ENCODE measurements around the gene EIF4ENIF1. TPM values are rescaled to one million over a fixed set of nuclear protein-coding genes. Genes with fewer than 3 reads are reported as not detected.

Gene EIF4ENIF1
- total and polyA plus RNA-seq, 9 of the 15 experiments (the other 6 are each of a cell fraction or from before 2014, with no cell fraction given) = 2.5 to 24.9 (median 15.8) TPM

GRCh38 chr22:31508536-31508935, 18.9 kb upstream of the EIF4ENIF1 start:
- ATAC-seq = no peak
- intact Hi-C loops (cut with micrococcal nuclease) = no loop called here
- TF ChIP-seq SRSF7 (optimal IDR thresholded peaks at IDR 0.05; ENCODE audit: low read depth, low read length) (no peak), SREBF2 (CRISPR knock-in tag; IDR thresholded peaks at IDR 0.05) (no peak), THAP7 (CRISPR knock-in tag; IDR thresholded peaks at IDR 0.05) (no peak), THRB (CRISPR knock-in tag; conservative IDR thresholded peaks at IDR 0.05) (no peak), ZHX1 (conservative IDR thresholded peaks at IDR 0.05; ENCODE audit: low read length) (no peak)
- TF ChIP-seq, protein P1, sequence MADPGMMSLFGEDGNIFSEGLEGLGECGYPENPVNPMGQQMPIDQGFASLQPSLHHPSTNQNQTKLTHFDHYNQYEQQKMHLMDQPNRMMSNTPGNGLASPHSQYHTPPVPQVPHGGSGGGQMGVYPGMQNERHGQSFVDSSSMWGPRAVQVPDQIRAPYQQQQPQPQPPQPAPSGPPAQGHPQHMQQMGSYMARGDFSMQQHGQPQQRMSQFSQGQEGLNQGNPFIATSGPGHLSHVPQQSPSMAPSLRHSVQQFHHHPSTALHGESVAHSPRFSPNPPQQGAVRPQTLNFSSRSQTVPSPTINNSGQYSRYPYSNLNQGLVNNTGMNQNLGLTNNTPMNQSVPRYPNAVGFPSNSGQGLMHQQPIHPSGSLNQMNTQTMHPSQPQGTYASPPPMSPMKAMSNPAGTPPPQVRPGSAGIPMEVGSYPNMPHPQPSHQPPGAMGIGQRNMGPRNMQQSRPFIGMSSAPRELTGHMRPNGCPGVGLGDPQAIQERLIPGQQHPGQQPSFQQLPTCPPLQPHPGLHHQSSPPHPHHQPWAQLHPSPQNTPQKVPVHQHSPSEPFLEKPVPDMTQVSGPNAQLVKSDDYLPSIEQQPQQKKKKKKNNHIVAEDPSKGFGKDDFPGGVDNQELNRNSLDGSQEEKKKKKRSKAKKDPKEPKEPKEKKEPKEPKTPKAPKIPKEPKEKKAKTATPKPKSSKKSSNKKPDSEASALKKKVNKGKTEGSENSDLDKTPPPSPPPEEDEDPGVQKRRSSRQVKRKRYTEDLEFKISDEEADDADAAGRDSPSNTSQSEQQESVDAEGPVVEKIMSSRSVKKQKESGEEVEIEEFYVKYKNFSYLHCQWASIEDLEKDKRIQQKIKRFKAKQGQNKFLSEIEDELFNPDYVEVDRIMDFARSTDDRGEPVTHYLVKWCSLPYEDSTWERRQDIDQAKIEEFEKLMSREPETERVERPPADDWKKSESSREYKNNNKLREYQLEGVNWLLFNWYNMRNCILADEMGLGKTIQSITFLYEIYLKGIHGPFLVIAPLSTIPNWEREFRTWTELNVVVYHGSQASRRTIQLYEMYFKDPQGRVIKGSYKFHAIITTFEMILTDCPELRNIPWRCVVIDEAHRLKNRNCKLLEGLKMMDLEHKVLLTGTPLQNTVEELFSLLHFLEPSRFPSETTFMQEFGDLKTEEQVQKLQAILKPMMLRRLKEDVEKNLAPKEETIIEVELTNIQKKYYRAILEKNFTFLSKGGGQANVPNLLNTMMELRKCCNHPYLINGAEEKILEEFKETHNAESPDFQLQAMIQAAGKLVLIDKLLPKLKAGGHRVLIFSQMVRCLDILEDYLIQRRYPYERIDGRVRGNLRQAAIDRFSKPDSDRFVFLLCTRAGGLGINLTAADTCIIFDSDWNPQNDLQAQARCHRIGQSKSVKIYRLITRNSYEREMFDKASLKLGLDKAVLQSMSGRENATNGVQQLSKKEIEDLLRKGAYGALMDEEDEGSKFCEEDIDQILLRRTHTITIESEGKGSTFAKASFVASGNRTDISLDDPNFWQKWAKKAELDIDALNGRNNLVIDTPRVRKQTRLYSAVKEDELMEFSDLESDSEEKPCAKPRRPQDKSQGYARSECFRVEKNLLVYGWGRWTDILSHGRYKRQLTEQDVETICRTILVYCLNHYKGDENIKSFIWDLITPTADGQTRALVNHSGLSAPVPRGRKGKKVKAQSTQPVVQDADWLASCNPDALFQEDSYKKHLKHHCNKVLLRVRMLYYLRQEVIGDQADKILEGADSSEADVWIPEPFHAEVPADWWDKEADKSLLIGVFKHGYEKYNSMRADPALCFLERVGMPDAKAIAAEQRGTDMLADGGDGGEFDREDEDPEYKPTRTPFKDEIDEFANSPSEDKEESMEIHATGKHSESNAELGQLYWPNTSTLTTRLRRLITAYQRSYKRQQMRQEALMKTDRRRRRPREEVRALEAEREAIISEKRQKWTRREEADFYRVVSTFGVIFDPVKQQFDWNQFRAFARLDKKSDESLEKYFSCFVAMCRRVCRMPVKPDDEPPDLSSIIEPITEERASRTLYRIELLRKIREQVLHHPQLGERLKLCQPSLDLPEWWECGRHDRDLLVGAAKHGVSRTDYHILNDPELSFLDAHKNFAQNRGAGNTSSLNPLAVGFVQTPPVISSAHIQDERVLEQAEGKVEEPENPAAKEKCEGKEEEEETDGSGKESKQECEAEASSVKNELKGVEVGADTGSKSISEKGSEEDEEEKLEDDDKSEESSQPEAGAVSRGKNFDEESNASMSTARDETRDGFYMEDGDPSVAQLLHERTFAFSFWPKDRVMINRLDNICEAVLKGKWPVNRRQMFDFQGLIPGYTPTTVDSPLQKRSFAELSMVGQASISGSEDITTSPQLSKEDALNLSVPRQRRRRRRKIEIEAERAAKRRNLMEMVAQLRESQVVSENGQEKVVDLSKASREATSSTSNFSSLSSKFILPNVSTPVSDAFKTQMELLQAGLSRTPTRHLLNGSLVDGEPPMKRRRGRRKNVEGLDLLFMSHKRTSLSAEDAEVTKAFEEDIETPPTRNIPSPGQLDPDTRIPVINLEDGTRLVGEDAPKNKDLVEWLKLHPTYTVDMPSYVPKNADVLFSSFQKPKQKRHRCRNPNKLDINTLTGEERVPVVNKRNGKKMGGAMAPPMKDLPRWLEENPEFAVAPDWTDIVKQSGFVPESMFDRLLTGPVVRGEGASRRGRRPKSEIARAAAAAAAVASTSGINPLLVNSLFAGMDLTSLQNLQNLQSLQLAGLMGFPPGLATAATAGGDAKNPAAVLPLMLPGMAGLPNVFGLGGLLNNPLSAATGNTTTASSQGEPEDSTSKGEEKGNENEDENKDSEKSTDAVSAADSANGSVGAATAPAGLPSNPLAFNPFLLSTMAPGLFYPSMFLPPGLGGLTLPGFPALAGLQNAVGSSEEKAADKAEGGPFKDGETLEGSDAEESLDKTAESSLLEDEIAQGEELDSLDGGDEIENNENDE (IDR thresholded peaks at IDR 0.05; ENCODE audit: low read depth, low read length) = no peak

More at GRCh38 chr22:31508536-31508935, 18.9 kb upstream of the EIF4ENIF1 start:
- in situ Hi-C loops (cut with MboI) = no loop called here
- BruUV-seq (replicated peaks) = no TSS peak
- 0 out of 3 replicates have a peak, but pooled peaks cover 7% of the 10 kb centered on the region for H3K79me2 ChIP-seq (ENCODE audit: control insufficient read depth, insufficient read depth, low read length)
- H3K27me3 ChIP-seq (ENCODE audit: control insufficient read depth in 2 of 2, insufficient read depth in 2 of 2, low read length in 2 of 2) = no peaks in the 10 kb centered on the region
- H4K20me1 ChIP-seq (replicated peaks; ENCODE audit: control insufficient read depth, insufficient read depth, low read length) = no peaks in the 10 kb centered on the region
- POLR2A ChIA-PET = no interaction called here
- H3K4me3 ChIP-seq = no peak overlapping the region
- no peaks in the 10 kb centered on the region for H3K9me3 ChIP-seq (replicated peaks; ENCODE audit: control insufficient read depth, insufficient read depth, low read depth, low read length)
- H3K9ac ChIP-seq (ENCODE audit: insufficient read depth in 1 of 2, low read depth in 2 of 2, low read length in 2 of 2) = no peak overlapping the region
- CTCF ChIA-PET (ENCODE audit: low intra/inter-chr PET ratio) = no interaction called here
- DNase-seq (ENCODE audit: extremely low read depth in 1 of 4, low spot score in 3 of 4) (no peak), FAIRE-seq (no peak)
- H3K9me1 ChIP-seq (ENCODE audit: control insufficient read depth, insufficient read depth, low read length) = no peaks in the 10 kb centered on the region
- no peak overlapping the region for H3K4me2 ChIP-seq (ENCODE audit: insufficient read depth, low read length)
- H2AFZ ChIP-seq (ENCODE audit: low read depth, low read length) = no peak overlapping the region
- no peaks in the 10 kb centered on the region for H3K4me1 ChIP-seq (replicated peaks in 1 of 2; ENCODE audit: control insufficient read depth in 2 of 2, insufficient read depth in 2 of 2, low read length in 2 of 2)
- H3K36me3 ChIP-seq (ENCODE audit: control insufficient read depth, insufficient read depth, low read length) = peaks cover 11% of the 10 kb centered on the region; the same call in 2 of the 3 replicates
- no peak overlapping the region for H3K27ac ChIP-seq (ENCODE audit: extremely low read depth, low read depth, low read length)
- WGBS (ENCODE audit: insufficient coverage, low coverage, missing lambda C conversion rate) = 82% methylated on average over 4 of the region's 4 CpGs
